Colon (tissue), 2 donors: Measurements from ENCODE around the gene KARS1.

Experiments used
- FAIRE-seq: peaks from 2 replicates; lab custom pipeline; 2012; peaks lifted over from hg19 to GRCh38; lab: Jason Lieb, UNC
- donor health status: control.
- donor health status: control.

Gene KARS1

GRCh38 chr16:75579281-75579834, 68.1 kb downstream of the KARS1 start:
- no peak for FAIRE-seq

DNA sequence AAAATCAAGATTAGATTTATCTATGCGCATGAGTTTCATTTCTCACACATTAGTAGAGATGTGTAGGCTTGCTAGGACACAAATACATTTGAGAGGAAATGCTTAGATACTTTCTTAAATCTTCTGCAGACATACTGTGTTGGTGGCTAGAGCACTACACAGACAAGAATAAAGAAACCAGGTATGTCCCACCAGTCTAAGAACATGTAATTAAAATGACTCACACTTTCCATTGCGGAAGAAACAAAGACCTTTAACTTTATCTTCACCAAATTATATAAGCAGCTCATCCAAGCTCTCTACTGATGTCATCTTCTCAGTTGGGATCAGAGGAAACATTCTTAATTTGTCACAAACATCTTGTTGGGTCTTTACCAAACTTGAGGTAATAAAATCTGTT, 68.7 kb downstream of the KARS1 start:
- no peak for FAIRE-seq

GRCh38 chr16:75578212-75578611, 69.3 kb downstream of the KARS1 start:
- FAIRE-seq = no peak
